T47D (cell line): Measurements from ENCODE around the gene LARP7.
A peak's percentile ranks its signal among the peaks of the same experiment; 100 is the strongest.
"Not testable (repeated sequence)": the region's sequence is repeated elsewhere in the genome, so short reads cannot be mapped to it uniquely, and the experiment has no call there.

Experiments
- DNase-seq, 2 experiments: peaks; one replicate each; pipeline versions ENCODE4 v3.0.0 to v3.0.0-alpha.2; 2011 to 2012; ENCODE audit warnings: low read depth in 1 of 2, low spot score in 1 of 2
- JUND ChIP-seq: IDR thresholded peaks from 2 replicates; pipeline ENCODE4 v1.6.1; 2012; ENCODE audit warnings: low read depth
- in situ Hi-C: cut with HindIII; loops from 2 replicates; pipeline ENCODE4 v1.10.0; 2016; ENCODE audit warnings: low sequenced_read_pairs, low pct_unique_long_range_greater_than_20kb

Gene LARP7

DNA sequence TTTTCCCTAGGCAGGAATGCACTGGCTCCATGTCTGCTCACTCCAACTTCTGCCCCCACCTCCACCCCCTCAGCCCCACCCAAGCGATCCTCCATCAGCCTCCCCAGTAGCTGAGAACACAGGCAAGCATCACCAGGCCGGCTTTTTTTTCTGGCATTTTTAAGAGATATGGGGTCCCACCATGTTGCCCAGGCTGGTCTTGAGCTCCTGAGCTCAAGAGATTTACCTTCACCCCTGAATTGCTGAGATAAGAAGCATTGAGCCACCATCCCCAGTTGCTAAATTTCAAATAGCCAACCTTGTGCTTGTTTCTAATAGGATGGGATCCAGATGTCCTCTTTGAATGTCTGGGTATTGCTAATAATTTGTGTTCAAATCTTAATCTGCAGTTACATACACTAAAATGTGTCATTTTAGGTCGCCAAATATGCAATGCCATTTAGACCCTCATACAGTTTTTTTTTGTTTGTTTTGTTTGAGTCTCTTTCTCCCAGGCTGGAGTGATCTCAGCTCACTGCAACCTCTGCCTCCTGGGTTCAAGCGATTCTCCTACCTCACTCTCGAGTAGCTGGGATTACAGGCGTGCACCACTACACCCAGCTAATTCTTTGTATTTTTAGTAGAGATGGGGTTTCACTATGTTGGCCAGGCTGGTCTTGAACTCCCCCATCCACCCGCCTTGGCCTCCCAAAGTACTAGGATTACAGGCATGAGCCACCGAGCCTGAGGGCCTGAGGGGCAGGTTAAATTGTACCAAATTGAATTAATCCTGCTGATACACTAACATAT, 8.8 kb downstream of the LARP7 start:
- in situ Hi-C loops: no loop called here

DNA sequence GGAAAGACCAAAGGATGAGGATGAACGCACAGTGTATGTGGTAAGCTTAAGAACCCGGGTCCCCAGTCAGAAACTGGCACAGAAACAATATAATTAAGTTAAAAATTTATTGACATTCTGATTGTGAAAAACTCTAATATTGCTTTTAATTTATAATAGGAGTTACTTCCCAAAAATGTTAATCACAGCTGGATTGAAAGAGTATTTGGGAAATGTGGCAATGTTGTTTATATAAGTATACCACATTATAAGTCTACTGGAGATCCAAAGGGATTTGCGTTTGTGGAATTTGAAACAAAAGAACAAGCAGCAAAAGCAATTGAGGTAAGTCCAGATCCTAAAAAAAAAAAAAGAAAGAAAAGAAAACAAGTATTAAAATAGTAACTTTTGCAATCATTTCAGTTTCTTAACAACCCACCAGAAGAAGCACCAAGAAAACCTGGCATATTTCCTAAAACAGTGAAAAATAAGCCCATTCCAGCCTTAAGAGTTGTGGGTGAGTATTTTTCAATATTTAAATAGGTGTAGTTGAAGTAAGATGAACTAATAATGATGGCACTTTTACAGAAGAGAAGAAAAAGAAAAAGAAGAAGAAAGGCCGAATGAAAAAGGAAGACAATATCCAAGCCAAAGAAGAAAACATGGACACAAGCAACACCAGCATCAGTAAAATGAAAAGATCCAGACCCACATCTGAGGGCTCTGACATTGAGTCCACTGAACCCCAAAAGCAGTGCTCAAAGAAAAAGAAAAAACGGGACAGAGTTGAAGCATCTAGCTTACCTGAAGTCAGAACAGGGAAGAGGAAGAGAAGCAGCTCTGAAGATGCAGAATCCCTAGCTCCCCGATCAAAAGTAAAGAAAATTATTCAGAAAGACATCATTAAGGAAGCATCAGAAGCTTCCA, 9.9 kb downstream of the LARP7 start:
- TF ChIP-seq JUND: no peak
- DNase-seq: no peak
- in situ Hi-C loops: no loop called here

More for the DNA sequence above, 8.8 kb downstream of the LARP7 start:
- no peak for TF ChIP-seq JUND
- no peak for DNase-seq

GRCh38 chr4:112647785-112648184, 10.8 kb downstream of the LARP7 start:
- DNase-seq: no peak
- TF ChIP-seq JUND: no peak
- in situ Hi-C loops: no loop called here

DNA sequence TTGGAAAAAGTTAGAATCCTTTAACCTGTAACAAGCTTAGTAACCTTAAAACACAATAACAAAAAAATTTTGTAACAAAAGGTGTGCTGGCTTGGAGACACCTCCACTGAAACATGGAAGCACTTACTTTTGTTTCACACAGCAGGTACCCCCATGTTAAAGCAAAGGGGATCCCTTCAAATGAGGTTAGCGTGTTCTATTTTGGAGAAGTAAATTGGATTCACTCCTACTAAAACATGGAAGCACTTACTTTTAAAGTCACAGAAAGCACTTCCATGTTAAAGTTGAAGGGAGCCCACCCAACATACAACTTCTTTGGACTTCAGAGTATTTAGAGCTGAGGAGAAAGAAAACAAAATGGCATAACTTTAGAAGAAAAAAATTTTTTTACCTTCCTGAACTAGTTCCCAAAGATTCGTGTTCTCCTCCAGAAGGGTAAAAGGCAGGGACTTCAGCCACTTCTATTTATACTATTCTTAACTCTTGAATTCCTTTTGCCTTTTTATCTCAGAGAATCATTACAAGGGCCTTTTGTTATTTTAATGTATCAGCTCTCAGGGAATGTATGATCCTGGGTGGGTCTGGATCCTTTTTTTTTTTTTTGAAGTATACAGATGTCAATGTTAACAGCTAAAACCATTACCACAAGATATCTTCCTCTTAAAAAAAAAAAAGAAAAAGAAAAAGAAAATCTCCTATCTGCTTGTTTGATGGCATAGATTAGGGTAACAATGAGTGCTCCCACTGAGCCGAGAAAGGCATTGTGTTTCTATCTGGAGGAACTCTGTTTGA, 11.5 kb downstream of the LARP7 start:
- no peak for DNase-seq
- TF ChIP-seq JUND: no peak

GRCh38 chr4:112649055-112649408, 12.1 kb downstream of the LARP7 start:
- in situ Hi-C loops: no loop called here
- no peak for DNase-seq
- no peak for TF ChIP-seq JUND

More for the DNA sequence above, 11.5 kb downstream of the LARP7 start:
- in situ Hi-C loops: no loop called here

GRCh38 chr4:112650332-112650731, 13.4 kb downstream of the LARP7 start:
- DNase-seq: no peak
- TF ChIP-seq JUND: no peak
- in situ Hi-C loops: no loop called here

GRCh38 chr4:112651641-112652040, 14.7 kb downstream of the LARP7 start:
- no peak for DNase-seq
- in situ Hi-C loops: no loop called here
- no peak for TF ChIP-seq JUND

GRCh38 chr4:112652216-112652615, 15.3 kb downstream of the LARP7 start:
- no peak for TF ChIP-seq JUND
- in situ Hi-C loops: no loop called here
- DNase-seq: no peak

DNA sequence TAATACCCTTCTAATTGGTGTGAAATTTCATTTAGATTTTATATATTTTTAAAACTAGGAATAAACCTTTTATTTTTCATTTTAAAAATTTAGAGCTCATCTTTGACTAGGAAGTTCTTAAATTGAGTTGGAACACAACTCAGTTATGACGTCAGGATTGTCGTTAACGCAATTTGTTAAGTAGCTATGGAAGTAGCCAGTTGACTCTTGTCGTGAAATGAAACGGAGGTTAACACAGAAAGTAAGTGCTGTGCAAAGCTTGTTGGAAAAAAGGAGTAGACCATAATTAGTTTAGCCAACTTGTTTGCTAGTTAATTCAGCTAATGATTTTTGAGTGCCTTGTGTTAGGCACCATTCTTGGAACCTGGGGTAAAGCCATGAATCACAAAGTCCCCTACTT, 18.3 kb downstream of the LARP7 start:
- DNase-seq: no peak
- in situ Hi-C loops: no loop called here
- no peak for TF ChIP-seq JUND

GRCh38 chr4:112656115-112656514, 19.2 kb downstream of the LARP7 start:
- DNase-seq, in situ Hi-C loops: not testable (repeated sequence)

DNA sequence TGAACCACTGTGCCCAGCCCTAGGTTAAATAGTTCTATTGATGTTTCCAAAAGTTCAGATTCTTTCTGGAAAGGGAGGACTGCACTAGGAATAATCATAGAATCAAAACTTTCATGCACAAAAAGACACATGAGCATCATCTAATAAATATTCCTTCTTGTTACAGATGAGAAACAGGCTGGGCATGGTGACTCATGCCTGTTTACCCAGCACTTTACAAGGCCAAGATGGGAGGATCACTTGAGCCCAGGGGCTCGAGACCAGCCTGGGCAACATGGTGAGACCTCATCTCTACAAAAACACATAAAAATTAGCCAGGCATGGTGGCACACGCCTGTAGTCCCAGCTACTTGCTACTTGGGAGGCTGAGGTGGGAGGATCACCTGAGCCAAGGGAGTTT, 27.7 kb downstream of the LARP7 start:
- in situ Hi-C loops: no loop called here
- DNase-seq: peak in 1 of 2 experiments; percentile 6
- TF ChIP-seq JUND: no peak

DNA sequence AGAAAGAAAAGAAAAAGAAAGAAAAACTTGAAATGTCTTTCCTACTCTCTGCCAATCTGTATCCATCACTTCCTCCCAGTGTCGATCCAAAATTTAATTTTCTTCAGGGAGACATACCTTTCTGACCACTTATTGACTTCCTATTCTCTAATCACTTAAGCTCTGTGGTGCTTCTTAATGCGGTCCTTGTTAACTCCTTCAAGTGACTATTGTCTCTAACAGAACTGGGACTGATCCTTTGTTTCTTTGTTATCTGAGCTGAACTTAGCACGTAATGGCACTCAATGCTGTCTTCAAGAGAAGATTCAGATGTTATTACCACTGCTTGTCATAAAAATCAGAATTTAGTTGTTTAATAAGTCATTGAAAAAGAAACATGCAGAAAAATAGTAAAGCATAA, 31.2 kb downstream of the LARP7 start:
- in situ Hi-C loops: no loop called here
- no peak for DNase-seq
- TF ChIP-seq JUND: no peak
